Transverse colon (tissue), 4 donors: Measurements from ENCODE around the gene FGA. TPM values are rescaled to one million over a fixed set of nuclear protein-coding genes. Genes with fewer than 3 reads are reported as not detected.

Experiments
- DNase-seq: peaks from one replicate; pipeline ENCODE4 v3.0.0-alpha.2; 2019
- H3K27ac ChIP-seq, 4 donors: fragments of 200-600 bp; sonication (generic); 2 replicates each; pipeline ENCODE4 v1.5.1; 2016 to 2018; ENCODE audit warnings: inconsistent platforms in 4 of 4
- H3K27me3 ChIP-seq: fragments of 200-600 bp; sonication (generic); 2 replicates; pipeline ENCODE4 v1.5.1; 2017; ENCODE audit warnings: inconsistent platforms
- H3K36me3 ChIP-seq, 4 donors: fragments of 200-600 bp; sonication (generic); 2 replicates each; pipeline ENCODE4 v1.5.1; 2017 to 2019; ENCODE audit warnings: inconsistent platforms in 4 of 4
- H3K4me1 ChIP-seq, 4 donors: fragments of 200-600 bp; sonication (generic); 2 replicates each; pipeline ENCODE4 v1.5.1; 2017 to 2020; ENCODE audit warnings: inconsistent platforms in 4 of 4
- H3K4me3 ChIP-seq, 4 donors: fragments of 200-600 bp; sonication (generic); 1 replicate in 1 of 4; 2 replicates in 3 of 4; pipeline versions ENCODE4 v1.5.1 to v1.6.1; 2017 to 2019; ENCODE audit warnings: inconsistent platforms in 4 of 4
- H3K9me3 ChIP-seq, 2 donors: fragments of 200-600 bp; sonication (generic); 2 replicates each; pipeline ENCODE4 v1.5.1; 2017 to 2019; ENCODE audit warnings: inconsistent platforms in 2 of 2
- EP300 ChIP-seq: sonication (generic); formaldehyde crosslinking; IDR thresholded peaks from one replicate; pipeline ENCODE4 v1.6.1; 2017; ENCODE audit warnings: antibody characterized with exemption, low read depth
- POLR2A ChIP-seq: fragments of 450-650 bp; IDR thresholded peaks from one replicate; pipeline ENCODE4 v1.6.1; 2016; ENCODE audit warnings: antibody characterized with exemption, mild to moderate bottlenecking, moderate library complexity
- POLR2AphosphoS5 ChIP-seq, 3 donors: sonication (generic); formaldehyde crosslinking; IDR thresholded peaks; one replicate each; pipeline ENCODE4 v1.6.1; 2016; ENCODE audit warnings: antibody characterized with exemption in 3 of 3
- WGBS, 2 donors: methylation state at CpG; one replicate each; pipeline ENCODE4 v1.1.5; 2018; ENCODE audit warnings: low coverage in 1 of 2; 5-methylcytosine and 5-hydroxymethylcytosine counted together
- in situ Hi-C, 4 donors: fragments of 200-750 bp; cut with MboI; loops; one replicate each; pipeline versions ENCODE4 v1.15.0 to v1.15.1; 2017; ENCODE audit warnings: low sequenced_read_pairs in 3 of 4, low pct_ligation_motif_present in 1 of 4, low pct_unique_long_range_greater_than_20kb in 1 of 4
- intact Hi-C: fragments of 100-400 bp; cut with DNase I; formaldehyde crosslinking; loops from one replicate; pipeline ENCODE4 v1.15.1; 2023; ENCODE audit warnings: low total_unique reads
- total RNA-seq, 4 donors: library from RNA; depleted of rRNA; stranded (reverse); fragments of >200 nt; gene quantifications; one replicate each; pipeline ENCODE4 v1.1.0, GENCODE V29; 2016
- TF ChIP-seq, protein P1 (sequence below), 5 experiments: fragments of 200-600 bp in 3 of 5; fragments of 450-650 bp in 2 of 5; sonication (generic) in 3 of 5; IDR thresholded peaks; 1 replicate in 2 of 5; 2 replicates in 3 of 5; pipeline ENCODE4 v1.5.1; 2016 to 2017; ENCODE audit warnings: antibody characterized with exemption in 5 of 5, inconsistent platforms in 3 of 5, mild to moderate bottlenecking in 2 of 5, moderate library complexity in 1 of 5

The FGA gene
- total RNA-seq, 4 donors from 2014 or later: not detected

DNA sequence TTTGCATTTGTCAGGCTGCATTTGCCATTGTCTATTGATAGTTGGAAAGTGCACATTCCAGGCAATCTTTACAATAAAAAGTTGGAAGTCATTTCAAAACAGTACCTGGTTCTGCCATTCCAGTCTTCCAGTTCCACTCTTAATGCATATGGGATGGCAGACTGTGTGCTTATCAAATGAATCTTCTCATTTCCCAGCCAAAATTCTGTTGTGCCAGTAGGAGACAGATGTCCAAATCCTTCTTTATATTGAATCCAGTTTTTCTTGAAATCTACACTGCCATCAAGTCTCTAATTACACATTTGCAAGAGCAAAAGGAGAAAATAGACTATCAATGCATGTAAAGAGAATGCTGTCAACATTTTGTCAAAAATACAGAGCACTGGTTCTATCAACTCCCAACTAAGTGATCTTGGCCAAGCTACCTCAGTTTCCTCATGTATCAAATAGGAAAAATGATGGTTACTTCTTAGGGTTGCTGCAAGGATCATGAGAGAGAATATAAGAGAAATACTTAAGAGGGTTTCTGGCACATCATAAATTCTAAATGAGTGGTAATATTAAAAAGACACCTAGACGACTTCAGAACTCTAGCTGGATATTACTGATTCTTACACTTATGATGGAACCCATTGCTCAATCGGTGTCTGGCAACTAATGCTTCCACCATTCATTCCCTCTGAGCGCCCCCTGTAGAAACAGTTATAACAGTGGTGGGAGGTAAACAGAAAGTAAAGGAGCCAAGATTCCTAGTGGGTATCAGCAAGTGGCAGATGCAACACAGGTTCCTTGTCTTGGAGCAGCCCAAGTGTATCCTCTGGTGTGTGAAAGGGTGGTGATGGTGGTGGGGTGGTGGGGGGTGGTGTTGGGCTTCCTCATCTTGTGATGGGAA lies 18.1 kb upstream of the FGA start:
- intact Hi-C loops (no loop called here), in situ Hi-C loops (no loop called here)
- no peaks in the 10 kb centered on the region for H3K36me3 ChIP-seq
- H3K4me1 ChIP-seq: no peaks in the 10 kb centered on the region
- WGBS, 2 donors: 80 to 89% methylated on average over 1 to 3 of the region's 3 CpGs
- no peaks in the 10 kb centered on the region for H3K9me3 ChIP-seq
- TF ChIP-seq POLR2A (no peak), EP300 (no peak), POLR2AphosphoS5 (IDR thresholded peaks at IDR 0.05) (no peak)
- TF ChIP-seq, protein P1, sequence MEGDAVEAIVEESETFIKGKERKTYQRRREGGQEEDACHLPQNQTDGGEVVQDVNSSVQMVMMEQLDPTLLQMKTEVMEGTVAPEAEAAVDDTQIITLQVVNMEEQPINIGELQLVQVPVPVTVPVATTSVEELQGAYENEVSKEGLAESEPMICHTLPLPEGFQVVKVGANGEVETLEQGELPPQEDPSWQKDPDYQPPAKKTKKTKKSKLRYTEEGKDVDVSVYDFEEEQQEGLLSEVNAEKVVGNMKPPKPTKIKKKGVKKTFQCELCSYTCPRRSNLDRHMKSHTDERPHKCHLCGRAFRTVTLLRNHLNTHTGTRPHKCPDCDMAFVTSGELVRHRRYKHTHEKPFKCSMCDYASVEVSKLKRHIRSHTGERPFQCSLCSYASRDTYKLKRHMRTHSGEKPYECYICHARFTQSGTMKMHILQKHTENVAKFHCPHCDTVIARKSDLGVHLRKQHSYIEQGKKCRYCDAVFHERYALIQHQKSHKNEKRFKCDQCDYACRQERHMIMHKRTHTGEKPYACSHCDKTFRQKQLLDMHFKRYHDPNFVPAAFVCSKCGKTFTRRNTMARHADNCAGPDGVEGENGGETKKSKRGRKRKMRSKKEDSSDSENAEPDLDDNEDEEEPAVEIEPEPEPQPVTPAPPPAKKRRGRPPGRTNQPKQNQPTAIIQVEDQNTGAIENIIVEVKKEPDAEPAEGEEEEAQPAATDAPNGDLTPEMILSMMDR (IDR thresholded peaks at IDR 0.05): no peak
- no peak overlapping the region for H3K4me3 ChIP-seq
- no peaks in the 10 kb centered on the region for H3K27me3 ChIP-seq
- no peak overlapping the region for H3K27ac ChIP-seq
- no peak for DNase-seq

DNA sequence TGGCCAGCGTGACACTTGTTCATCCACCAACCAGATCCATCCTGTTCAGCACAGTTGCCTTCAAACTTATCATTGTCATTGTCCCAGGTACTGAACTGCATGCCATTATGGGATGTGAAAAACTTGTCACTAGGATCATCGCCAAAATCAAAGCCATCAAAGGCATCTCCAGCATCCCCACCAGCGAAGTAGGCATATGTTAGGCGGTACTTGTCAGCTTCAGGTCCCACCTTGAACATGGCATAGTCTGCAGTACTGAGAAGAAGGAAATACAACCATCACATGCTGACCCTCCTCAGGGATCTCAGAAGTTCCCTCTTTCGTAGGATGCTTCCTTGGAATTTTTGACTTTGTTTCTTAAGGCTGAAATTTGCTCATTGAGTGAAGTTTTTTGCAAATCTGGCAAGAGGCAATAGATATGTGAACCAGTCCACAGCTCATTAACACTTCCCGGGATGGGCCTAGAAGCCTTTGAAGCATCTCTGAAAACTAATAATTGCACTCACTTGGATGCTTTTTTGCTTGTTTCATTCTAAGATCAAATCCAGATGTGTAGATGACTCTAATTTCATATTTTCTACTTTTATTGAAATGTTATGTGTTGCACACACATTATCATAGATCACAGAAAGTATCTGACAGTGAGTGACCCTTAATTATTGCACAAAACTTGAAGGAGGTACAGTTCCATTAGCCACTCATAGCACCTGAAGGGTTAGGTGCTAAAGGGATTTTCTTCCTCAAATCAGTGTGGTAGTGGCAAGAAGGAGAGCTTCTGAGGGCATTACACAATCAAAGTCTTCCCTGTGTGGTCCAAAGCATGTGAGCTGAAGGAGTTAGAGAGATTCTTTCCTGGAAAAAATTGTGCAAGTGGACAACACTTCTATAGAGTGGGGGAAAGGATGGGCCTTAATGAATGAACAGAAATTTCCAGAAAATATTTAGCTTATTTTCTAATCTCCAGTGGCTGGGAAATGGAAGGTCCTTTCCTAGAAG lies 16.5 kb upstream of the FGA start:
- TF ChIP-seq EP300 (no peak), POLR2AphosphoS5 (IDR thresholded peaks at IDR 0.05) (no peak), POLR2A (no peak)
- TF ChIP-seq, protein P1 (IDR thresholded peaks at IDR 0.05): no peak
- Histone ChIP-seq H3K36me3 (no peaks in the 10 kb centered on the region), H3K27me3 (no peaks in the 10 kb centered on the region), H3K9me3 (no peaks in the 10 kb centered on the region), H3K4me3 (no peak overlapping the region), H3K27ac (no peak overlapping the region), H3K4me1 (no peaks in the 10 kb centered on the region)
- 92 to 93% methylated on average over 3 to 6 of the region's 6 CpGs for WGBS, 2 donors
- in situ Hi-C loops: no loop called here
- intact Hi-C loops: no loop called here
- DNase-seq: no peak

DNA sequence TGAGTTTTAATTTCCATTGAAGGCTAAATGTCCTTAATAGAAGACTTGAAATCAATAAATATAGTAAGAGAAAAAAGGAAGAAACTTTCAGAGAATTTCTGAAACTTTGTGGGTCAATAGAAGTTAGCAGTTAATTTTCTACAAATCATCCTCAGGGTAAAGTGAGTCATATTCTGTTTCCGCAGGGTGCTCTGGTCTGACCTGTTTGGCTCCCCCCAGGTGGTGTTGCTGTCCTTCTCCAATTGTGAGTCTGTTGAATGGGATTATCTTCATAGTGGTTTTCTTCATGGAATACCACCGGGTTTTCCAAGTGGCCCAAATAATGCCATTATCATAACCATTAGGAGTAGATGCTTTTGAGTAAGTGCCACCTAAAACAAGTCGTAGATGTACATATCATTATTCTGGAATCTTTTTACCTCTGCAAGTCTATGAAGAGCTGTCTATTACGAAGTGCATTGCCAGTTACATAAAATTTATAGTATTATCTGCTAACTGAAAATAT lies 14.2 kb upstream of the FGA start:
- no peaks in the 10 kb centered on the region for H3K36me3 ChIP-seq
- no peak for DNase-seq
- WGBS, 2 donors: 83 to 92% methylated on average over 4 of the region's 4 CpGs
- H3K4me1 ChIP-seq: no peaks in the 10 kb centered on the region
- TF ChIP-seq EP300 (no peak), POLR2AphosphoS5 (IDR thresholded peaks at IDR 0.05) (no peak), POLR2A (no peak)
- TF ChIP-seq, protein P1 (IDR thresholded peaks at IDR 0.05): no peak
- in situ Hi-C loops: no loop called here
- intact Hi-C loops: no loop called here
- no peak overlapping the region for H3K4me3 ChIP-seq
- H3K9me3 ChIP-seq: no peaks in the 10 kb centered on the region
- no peaks in the 10 kb centered on the region for H3K27me3 ChIP-seq
- H3K27ac ChIP-seq: no peak overlapping the region
